Jurkat, Clone E6-1 (cell line): ENCODE results near the gene SSR3.
A peak's percentile ranks its signal among the peaks of the same experiment; 100 is the strongest.

Source experiments
- DNase-seq: peaks from one replicate; pipeline ENCODE4 v3.0.0-alpha.2; 2011; ENCODE audit warnings: low read depth, low spot score
- H3K4me3 ChIP-seq: 2 replicates; pipeline ENCODE4 v1.5.1; 2011; ENCODE audit warnings: mild to moderate bottlenecking, low read length, control low read depth, moderate library complexity

The SSR3 gene

DNA sequence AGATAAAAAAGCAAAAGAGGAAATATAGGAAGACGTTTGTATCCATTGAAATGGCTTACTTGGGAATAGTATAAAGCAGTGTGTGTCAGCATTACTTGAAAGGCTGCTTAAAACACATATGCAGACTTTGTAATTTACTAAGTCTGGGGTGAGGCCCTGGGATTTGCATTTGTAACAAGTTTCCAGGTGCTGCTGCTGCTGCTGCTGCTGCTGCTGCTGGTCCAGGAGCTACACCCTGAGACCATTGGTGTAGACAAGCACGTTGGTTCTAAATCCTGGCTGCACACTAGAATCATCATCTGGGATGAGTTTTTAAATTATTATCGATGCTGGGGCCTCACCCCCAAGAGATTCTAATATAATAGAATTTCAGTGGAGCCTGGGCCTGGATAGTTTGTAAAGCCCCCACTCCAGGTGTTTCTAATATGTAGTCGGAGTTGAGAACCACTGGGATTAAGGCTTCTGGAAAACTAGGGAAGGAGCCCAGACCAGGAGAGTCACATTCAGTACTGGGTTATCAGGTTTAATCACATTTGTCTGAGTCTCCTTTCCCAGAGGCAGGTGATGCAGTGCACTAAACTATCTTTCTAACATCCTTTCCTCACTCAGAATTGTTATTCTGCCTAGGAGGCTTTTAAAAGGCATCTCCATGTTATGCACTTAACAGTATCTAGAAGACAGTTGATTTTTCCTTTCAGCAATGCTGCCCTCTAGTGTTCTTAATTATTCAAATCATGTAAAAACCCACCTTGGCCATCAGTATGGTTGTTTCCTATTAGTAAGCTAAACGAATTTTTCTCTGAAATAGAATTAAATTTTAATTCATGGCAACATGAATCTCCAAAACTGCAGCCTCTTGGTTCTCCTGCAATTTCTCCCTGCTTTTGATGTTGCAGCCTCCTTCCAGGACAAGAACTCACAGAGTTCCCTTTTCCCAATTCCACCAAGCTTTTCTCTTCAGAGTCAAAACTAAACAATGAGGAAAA lies 45.4 kb downstream of the SSR3 start:
- no peak overlapping the region for H3K4me3 ChIP-seq
- DNase-seq: peak; percentile 51

DNA sequence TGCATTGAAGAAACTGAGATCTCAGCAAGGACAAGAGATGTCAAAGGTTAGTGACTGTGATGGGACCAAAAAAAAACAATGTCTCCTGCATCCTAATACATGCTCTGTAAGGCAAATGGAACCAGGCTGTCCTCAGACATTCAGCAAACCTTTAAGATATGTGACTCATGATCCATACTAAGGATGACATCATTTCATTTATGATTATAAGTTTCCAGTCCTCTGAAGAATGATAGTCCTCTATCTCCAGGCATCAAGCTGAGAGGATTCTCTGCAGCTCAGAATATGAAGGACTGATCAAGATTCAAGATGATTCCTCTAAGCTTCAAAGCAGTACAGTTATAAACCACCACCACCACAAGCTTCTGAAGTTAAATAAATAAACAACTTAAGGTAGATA lies 47.6 kb downstream of the SSR3 start:
- H3K4me3 ChIP-seq: no peak overlapping the region

DNA sequence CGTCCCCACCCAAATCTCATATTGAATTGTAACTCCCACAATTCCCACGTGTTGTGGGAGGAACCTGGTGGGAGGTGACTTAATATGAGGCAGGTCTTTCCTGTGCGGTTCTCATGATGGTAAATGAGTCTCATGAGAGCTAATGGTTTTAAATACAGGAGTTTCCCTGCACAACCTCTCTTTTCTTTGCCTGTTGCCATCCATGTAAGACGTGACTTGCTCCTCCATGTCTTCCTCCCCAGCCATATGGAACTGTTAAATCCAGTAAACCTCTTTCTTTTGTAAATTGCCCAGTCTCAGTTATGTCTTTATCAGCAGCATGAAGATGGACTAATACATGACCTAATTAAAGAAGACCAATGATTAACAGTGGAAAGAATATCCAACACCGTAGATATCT lies 56.6 kb downstream of the SSR3 start:
- no peak overlapping the region for H3K4me3 ChIP-seq
- no peak for DNase-seq

More for the DNA sequence above, 47.6 kb downstream of the SSR3 start:
- DNase-seq: no peak

DNA sequence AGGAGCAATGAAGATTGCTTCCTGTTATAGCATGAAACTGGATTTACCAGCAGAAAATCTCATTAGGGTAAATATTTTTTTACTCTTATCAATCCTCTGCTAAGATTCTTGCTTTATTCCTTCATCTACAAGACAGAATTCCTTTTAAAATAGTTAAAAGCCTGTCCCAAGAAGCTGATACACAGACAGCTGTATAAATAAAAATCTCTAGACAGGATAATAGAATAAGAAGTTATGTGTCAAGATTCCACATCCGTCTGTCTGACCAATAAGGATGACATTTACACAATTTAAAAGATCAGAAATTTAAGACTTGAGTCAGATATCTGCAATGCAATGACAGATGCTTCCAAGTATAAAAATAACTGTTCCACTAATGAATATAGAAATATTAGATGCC lies 57.6 kb downstream of the SSR3 start:
- no peak for DNase-seq
- no peak overlapping the region for H3K4me3 ChIP-seq

DNA sequence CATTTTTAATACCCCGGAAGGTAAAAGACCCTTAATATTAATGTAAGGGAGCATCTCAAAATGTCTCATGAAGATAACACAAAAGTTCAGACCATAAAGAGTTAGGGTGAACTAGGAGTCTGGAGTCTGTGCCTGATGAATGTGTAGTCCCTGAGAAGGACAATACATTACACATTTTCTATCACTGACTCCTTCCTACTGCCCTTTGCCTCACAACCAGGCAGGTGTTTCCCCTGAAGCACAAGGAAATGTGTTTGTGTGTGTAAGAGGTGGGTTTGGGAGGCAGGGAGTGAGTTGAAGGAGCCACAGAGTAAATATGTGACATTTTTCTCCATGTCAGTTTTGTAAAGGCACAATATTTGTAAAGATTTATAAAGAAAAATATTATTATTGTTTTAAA lies 59.1 kb downstream of the SSR3 start:
- no peak for DNase-seq
- H3K4me3 ChIP-seq: no peak overlapping the region

DNA sequence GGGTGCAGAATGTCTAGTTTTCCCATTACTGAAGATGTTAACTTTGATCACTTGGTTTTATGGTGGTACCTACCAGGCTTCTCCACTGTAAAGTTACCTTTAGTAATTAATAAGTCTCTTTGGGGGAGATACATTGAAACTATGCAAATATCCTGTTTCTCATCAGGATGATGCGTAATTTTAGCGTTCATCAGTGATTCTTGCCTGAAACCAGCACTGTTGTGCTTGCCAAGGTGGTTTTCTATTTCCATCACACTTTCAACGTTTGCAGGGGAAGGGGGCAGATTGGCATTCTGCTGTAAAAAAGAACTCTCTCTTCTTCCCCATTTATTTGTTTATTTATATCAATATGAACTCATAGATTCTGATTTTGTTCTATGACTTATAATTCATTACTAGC lies 61.0 kb downstream of the SSR3 start:
- H3K4me3 ChIP-seq: no peak overlapping the region
- no peak for DNase-seq

DNA sequence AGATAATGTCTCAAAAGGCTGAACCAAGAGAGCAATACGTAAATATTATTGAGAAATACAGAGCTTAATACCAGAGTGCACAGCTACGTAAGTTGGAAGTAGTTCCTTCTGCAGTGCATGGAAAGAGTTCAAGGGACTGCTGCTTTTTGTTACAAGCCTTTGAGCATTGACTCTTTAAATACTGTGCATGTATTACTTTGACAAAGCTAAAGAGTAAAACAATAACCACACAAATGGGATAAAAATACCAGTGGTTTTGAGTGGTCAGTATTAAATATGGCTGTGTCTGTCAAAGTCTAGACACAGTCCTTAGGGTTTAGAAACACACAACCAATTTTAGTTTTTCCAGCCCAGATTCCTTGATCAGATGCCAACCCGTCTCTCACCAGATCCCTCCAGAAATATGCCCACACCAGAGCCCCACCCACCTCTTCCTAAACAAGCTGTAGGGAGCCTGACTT lies 62.1 kb downstream of the SSR3 start:
- DNase-seq: no peak
- no peak overlapping the region for H3K4me3 ChIP-seq

DNA sequence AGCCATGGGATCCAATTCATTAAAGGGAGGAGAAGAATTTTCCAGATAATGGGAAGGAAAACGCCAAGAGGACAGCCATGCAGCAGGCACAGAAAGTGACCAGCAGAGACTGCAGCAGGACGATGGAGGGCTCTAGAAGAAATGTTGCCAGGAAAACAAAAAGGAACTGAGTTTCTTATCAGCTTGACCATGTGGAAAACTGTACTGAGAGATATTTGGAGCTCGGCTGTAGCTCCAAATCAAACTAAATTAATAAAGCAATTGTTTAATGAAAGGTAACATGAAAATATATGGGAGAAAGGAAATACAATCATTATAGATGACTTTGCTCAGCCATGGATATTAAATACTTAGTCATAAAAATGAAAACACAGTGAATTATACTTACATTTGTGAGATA lies 63.7 kb downstream of the SSR3 start:
- no peak for DNase-seq
- no peak overlapping the region for H3K4me3 ChIP-seq
